ENCODE measurements around the gene DIO2. TPM values are rescaled to one million over a fixed set of nuclear protein-coding genes. Genes with fewer than 3 reads are reported as not detected.

Gene DIO2
- polyA plus RNA-seq (ENCODE audit: insufficient read length in 4 of 4) = under 1 TPM; 0.47 to 0.79 (median 0.60) TPM

DNA sequence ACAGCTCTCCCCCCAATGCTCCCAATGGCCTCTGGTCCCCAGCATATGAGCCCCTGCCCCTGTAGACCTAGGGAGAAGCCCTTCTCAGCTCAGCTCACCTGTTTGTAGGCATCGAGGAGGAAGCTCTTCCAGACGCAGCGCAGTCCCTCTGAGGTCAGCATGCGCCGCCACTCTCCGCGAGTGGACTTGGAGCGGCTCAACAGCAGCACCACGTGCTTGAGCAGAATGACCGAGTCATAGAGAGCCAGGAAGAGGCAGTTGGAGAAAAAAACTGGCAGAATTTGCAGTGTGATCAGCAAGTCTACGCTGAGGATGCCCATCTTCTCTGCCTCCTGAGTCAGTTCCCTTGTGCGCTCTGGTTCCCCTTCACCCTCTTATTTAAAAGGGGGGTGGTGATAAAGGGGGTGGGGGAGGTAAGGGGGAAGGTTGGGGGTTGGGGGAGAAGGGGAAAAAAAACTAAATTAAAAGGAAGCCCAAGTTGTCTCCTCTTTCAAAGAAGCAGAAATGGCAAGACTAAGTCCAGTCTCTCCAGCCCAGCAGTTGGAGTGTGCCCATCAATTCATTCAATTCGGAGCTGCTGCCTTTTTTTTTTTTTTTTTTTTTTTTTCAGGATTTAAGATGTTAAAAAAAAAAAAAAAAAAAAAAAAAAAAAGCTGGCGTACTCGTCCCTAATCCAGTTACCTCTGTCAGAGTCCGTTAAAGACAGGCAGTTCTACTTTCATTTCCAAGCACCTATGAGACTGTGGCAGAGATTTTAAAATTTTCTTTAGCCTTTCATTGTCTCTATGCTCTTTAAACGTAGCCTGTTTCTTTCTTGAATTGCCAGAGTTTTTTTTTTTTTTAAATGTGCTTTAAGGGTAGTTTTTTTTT is at the start of gene DIO2:
Gene DIO2 (minus strand): TSS at position 352 of the 870 bp plus-strand sequence. CDS start 32 bp downstream, at position 320.
- no peak for DNase-seq (ENCODE audit: low read depth in 4 of 4, low spot score in 3 of 4)

DNA sequence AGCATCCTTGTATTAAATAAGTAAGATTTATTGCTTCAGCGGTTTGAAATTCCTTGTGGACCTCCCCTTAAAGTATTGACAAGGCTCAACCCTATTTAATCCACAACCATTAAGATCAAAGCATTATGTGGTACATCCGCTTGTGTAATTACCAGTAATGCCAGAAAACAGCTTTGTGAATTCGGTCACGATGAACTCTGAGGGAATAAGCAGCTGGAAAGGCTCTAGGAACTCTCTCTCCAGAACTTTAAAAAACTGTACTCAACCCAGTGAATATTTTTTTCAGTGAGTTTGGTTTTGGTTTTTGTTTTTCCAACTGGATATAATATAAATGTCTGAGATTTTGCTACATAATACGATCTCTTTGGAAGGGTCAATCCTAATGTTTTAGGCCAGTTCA is 49.3 kb upstream of the DIO2 start:
- DNase-seq (ENCODE audit: low read depth in 4 of 4, low spot score in 3 of 4) = peak; percentile 6 to 29 (median 14)

DNA sequence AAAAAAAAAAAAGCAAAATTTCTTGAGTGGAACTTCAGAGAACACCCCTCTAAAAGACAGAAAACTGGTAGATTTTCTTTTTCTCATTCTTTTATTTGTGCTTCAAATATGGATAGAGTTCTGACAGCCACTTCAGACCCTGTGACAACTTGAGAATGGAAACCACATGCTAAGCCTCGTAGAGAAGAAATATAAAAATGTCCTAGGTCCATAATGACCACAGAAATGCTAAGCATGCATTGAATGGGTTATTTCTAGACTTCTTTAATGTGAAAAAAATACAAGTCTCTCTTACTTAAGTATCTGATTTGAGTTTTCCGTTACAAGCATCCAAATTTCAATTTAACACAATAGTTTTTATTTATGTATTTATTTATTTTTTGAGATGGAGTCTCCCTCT is 28.3 kb upstream of the DIO2 start:
- DNase-seq (ENCODE audit: low read depth in 4 of 4, low spot score in 3 of 4) = no peak

DNA sequence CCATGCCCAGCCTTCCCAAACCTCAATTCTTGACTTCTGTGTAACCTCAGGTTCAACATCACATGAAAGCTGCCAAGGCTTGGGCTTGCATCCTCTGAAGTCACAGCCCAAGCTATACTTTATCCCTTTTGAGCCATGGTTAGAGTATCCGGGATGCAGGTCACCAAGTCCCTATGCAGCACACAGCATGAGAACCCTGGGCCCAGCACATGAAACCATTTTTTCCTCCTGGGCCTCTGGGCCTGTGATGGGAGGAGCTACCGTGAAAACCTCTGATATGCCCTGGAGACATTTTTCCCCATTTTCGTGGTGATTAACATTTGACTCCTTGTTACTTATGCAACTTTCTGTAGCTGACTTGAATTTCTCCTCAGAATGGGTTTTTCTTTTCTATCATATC is 25.8 kb upstream of the DIO2 start:
- DNase-seq (ENCODE audit: low read depth in 4 of 4, low spot score in 3 of 4) = no peak

DNA sequence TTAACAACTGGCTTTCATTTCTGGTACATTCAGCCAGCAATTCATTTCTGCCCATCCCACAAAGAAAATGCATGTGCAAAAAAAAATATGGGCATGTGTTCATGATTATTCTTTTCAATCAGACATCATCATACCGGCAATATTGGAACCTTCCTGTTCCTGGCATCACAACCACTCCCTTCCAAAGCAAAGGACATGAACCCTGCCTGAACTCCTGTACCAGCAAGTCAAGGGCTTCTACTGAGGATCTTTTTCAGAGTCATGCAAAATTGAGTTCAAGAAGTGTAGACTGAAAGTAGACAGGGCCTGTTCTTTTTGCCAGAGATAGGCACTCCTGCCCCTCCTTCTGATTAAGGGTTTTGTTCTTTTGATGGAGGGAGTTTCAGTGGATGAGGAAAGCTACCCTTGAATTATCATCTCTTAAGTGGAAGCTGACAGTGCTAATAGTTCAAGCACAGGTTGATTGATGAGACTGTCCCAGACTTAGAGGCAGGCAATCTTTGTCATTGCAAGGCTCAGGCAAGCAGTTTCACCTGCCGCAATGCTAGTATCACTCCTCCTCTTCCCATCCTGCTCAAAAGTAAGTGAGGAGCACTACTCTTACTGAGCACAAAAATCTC is 22.3 kb upstream of the DIO2 start:
- DNase-seq (ENCODE audit: low read depth in 4 of 4, low spot score in 3 of 4) = no peak

DNA sequence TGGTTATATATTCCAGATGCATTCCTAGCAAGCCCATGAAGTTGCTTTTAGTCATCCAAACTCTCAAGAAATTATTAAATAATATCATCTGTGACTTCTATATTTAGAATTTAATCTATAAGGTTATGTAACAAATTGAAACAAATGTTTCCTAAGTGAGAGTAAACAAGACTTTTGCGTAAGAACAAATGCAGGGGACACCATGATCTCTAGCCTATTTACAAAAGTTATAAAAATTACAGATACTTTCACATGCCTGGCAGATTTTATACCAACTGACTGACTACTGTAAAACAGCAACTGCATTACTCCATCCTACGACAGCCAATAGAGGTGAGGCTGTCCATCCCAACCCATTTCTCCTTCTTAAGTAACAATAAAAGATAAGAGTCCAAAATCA is 20.4 kb upstream of the DIO2 start:
- DNase-seq (ENCODE audit: low read depth in 4 of 4, low spot score in 3 of 4) = no peak

DNA sequence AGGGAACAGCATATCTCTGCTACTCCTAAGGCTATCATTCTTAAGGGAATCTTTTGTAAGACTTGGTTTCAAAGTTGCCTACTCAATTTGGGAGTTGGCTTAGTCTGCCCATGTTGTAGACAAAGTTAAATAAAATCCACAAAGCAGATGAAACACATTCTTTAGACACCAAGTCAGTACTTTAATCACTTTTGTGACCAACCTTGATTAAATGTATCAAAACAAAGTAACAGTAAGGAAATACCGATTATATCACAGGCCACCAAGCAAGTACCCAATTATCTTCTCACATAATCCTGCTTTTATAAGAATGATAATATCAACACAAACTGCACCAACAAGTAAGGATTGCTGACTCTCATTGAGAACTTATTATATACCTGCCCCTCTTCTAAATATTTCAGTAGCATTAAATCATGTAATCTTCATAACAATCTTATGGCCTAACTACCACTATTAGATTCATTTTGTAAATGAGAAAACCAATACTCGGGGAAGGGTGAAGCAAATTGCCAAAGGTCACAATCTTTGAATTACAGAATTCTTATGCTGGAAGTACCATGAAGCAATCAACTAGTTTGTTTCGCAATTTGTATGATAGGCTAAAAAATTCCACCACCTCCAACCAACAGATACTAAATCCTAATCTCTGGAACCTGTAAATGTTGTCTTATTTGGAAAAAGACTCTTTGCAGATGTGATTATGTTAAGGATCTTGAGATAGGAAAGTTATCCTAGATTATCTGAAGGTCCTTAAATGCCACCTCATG is 12.6 kb upstream of the DIO2 start:
- DNase-seq (ENCODE audit: low read depth in 4 of 4, low spot score in 3 of 4) = no peak

DNA sequence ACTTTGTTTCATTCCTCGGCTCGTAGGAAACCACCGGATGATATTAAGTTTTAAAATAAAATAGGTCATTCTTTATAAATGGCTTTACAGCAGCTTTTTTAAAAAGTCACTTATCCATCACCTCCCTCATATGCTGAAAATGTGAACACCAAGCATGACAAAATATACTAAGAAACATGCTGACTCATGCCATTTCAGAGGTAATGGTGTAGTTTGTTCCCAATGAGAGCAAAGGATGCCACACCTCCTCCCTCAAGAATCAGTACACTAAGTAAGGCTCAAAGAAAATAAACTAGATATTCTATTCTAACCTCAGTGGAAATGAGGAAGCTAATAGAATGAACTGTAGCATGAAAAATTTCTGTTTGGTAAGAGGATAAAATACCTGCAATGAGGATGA is 5.5 kb upstream of the DIO2 start:
- no peak for DNase-seq (ENCODE audit: low read depth in 4 of 4, low spot score in 3 of 4)

DNA sequence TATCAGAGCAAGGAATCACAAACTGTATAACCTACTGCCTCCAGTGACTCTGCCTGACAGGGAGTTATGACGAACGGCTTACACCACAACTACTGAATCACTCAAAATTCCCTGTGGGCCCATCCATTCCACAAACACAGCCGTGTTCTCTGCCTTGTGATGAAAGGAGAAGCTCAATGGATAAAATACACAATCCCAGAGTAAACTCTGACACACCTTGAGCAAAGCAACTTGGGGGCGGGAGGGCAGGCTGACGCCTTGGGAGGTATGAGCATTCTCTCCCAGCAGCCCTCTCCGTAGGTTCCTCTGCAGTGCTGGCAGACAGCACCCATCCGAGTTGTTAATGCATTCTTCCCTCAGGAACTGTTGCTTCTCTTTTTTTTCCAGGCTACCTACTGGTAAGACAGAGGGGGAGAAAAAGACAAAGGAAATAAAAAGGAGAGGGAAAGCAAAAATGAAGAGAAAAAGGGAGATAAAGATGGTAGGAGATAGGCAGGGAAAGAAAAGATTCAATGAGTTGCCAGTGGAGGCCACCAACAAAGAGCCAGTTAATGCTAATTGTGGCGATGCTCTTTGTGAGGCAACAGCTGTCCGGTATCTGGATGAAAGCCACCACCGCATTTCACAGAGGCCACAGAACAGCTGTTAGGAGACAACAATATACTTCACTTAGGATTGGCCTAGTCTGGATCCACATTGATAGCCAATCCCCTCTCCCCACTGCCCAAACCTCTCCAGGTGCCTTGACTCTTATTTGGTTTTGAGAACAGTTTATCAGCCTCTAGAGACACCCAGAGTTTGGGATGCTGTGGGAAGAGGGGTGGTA is 4.7 kb upstream of the DIO2 start:
- peak in 2 of 4 donors; percentile 5 to 16 for DNase-seq (ENCODE audit: low read depth in 4 of 4, low spot score in 3 of 4)

DNA sequence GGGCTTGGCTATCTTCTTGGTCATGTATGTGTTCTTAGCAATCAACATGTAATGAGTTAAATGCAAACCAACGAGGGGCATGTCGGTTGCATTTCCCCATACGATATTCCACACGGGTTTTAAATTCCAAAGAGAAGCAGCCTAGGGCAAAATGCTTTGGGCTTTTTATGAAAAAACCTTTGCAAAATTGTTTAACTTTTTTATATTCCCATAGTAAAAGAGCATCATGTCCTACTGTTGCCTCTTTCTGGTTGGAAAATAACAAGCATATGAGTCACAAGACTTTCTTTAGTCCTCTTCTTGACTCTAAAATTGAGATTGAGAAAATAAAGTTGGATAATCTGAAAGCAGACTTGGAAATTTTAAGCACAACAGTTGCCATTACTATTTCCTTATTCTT is 3.8 kb upstream of the DIO2 start:
- DNase-seq (ENCODE audit: low read depth in 4 of 4, low spot score in 3 of 4) = no peak

DNA sequence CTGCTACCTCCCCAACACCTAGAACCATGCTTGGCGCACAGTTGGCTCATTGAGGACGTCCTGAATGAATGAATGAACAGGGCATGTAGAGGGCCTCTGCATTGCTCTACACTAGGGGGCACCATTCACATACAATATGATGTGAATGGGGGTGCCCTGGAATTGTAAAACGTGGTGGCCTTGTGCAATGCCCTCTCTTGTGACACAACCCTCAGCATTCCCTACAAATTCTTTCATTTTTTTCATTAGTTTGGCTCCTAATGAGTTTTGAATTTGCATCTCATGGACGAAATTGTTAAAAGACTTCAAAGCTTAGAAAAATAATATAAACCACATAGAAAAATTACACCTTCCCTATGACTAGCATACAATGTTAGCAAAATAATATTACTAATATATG is 2.3 kb upstream of the DIO2 start:
- no peak for DNase-seq (ENCODE audit: low read depth in 4 of 4, low spot score in 3 of 4)

DNA sequence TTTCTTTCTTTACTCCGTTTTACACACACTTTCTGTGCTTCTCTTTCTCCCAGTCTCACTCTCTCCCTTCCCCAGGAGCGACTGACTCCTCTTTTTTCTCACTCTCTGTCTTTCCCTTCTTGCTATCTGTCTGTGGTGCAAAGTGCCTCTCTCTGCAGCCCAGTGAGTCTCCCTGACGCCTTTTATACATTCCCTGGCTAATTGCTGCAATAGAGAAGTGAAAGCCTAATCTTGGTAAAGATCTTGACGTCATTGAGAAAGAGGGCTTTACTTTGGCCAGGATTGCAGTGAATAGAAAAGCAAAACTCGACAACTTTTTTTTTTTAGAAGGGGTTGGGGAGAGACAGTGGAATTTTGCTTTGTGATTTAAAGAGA is 706 bp upstream of the DIO2 start:
- DNase-seq (ENCODE audit: low read depth in 4 of 4, low spot score in 3 of 4) = peak in 1 of 4 donors; percentile 2

DNA sequence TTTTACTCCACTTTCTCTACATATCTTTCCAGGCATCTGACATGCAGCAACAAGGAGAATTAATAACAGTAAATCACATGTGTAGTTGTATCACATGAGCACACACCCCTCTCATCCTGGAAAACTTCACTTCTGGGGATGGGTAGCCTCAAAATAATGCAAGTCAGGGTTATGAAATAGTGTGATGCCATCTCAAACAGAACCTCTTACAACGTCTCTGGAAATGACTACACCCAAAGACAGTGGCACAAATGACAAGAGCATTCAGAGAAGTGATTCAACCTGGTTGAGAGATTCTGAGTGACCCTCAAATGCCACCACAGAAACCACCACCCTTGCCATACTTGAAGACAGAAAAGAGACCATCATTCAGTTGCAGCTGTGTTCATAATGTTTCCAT is 2.8 kb downstream of the DIO2 start:
- DNase-seq (ENCODE audit: low read depth in 4 of 4, low spot score in 3 of 4) = no peak

DNA sequence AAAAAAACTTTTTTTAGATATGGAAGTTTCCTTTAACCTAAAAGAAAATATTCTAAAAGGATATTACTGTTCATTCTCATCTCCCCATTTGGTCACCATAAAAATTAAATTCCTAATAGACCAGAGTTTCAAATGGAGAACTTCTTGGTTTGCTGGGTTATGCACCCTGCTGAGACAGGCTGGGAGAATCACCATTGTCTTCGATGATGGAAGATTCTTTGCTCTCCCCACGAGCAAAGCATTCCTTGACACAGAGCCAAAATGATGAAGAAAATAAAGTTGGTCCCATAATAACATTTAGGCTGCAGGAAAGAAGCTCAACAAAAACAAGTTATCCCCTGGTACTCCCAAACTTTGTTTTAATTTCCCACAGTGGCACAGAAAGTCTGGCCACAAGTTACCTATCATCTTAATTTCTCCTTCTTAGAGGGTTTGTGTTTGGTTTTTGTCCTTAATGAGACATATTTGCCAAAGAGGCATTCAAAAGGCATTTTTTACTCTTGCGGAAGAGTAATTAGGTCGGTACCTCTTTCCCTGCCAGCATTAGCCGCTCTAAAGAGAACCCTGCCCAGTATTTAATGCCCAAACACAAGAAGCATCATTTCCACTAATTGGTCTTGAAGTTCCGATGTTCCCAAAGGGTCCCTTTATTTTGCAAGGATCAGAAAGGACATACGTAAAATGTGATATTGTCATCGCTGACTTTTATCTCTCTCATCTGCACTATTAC is 4.8 kb downstream of the DIO2 start:
- no peak for DNase-seq (ENCODE audit: low read depth in 4 of 4, low spot score in 3 of 4)

DNA sequence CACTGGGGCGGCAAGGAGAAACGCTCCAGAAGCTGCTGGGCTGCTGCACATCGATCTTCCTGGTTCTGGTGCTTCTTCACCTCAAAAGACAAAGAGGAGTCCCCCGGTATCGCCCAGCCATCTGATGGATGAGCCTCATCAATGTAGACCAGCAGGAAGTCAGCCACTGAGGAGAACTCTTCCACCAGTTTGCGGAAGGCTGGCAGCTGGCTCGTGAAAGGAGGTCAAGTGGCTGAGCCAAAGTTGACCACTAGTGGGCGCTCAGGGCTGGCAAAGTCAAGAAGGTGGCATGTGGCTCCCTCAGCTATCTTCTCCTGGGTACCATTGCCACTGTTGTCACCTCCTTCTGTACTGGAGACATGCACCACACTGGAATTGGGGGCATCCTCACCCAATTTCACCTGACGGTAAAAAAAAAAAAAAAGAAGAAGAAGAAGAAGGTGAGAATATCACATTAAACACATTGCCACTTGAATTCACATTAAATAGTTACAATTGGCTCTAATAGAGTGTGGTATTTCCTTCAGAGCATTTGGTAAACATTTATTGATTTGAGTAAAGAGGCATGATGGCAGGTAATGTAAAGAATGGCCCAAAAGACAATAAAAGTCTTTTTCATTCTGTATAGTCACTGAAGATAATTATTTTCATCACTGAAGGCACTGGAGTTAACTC is 8.3 kb downstream of the DIO2 start:
- DNase-seq (ENCODE audit: low read depth in 4 of 4, low spot score in 3 of 4) = no peak

DNA sequence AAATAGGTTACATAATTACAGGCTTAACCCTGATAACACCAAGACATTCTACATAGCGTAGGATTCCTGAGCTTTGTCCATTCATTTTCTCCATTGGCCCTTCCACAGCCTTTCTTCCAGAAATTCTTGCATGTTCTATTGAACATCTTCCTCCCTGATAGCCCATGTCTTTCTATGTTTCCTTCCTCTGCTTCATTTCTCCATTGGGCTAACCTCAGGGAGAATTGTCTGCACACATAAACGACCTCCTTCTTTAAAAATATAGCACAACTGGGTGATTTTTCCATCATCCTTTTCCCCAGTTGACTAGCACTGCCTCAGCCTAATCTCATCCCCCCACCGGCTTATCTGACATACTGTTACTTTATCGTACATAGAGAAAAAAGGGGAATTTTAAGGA is 11.2 kb downstream of the DIO2 start:
- no peak for DNase-seq (ENCODE audit: low read depth in 4 of 4, low spot score in 3 of 4)

DNA sequence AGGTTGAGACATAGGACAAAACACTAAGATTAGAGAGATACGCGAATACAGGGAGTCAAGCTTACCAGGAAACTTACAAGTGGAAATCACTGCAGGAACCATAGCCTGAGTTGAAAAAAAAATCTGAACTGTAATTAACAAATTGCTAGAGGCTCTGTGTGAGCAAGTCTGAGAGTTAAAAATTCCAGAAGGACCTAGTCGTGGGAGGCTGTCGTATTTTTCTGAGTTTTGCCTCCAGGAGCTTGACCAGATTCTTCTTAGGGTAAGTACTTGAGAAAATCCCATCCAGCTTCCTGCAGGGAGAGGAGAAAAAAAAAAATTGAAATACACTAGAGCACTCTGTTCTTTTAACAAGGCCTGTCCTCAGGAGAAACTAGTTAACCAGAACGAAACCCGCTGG is 22.7 kb downstream of the DIO2 start:
- DNase-seq (ENCODE audit: low read depth in 4 of 4, low spot score in 3 of 4) = no peak

DNA sequence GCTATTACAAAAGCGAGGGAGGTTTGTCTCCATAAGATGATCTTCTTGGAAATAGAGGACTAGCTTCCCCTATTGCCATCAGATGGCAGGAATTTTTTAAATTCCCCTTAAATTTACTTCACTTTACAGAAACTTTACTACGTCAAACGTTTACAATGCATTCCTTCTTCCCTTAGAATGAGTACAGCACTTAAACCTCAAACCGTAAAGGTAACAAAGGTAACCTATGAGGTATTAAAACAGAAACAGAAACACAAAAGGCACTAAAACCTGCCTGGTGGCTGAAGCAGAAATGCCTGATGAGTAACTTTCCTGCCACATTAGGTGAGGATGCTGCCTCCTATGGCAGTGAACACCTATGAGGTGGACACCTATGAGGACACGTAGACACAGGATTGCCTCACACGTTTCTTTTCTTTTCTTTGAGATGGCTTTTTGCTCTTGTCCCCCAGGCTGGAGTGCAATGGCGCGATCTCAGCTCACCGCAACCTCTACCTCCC is 25.0 kb downstream of the DIO2 start:
- no peak for DNase-seq (ENCODE audit: low read depth in 4 of 4, low spot score in 3 of 4)

DNA sequence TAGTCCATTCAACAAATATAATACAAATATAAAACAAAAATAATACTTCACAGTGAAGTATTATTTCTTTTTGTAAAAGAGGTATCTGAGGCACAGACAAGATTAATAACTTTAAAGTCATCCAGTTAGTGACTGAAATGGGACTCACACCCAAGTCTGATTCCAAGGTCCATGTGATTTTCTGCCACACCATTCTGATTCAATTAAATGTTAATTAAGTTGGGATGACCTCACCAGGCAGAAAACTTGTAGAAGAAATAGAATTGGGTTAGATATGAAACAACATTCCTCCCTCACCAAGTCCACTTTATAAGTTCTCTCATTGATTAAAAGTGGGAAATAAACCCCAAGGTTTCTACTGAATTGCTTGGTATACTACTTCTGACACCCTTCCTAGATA is 34.4 kb downstream of the DIO2 start:
- DNase-seq (ENCODE audit: low read depth in 4 of 4, low spot score in 3 of 4) = no peak
